Transverse colon (tissue), 3 donors: ENCODE results near the gene PELO.

Experiments
- CTCF ChIP-seq, 5 experiments: fragments of 200-600 bp in 3 of 5; fragments of 450-650 bp in 2 of 5; sonication (generic) in 3 of 5; IDR thresholded peaks; 1 replicate in 2 of 5; 2 replicates in 3 of 5; pipeline ENCODE4 v1.5.1; 2016 to 2017; ENCODE audit warnings: antibody characterized with exemption in 5 of 5, inconsistent platforms in 3 of 5, mild to moderate bottlenecking in 2 of 5, moderate library complexity in 1 of 5
- EP300 ChIP-seq: sonication (generic); formaldehyde crosslinking; IDR thresholded peaks from one replicate; pipeline ENCODE4 v1.6.1; 2017; ENCODE audit warnings: antibody characterized with exemption, low read depth

- TF ChIP-seq EP300 (no peak), CTCF (IDR thresholded peaks at IDR 0.05) (no peak)
Measured at GRCh38 chr5:52767217-52767743, 20.4 kb upstream of the PELO start.
